T-helper 1 cell (primary cell): ENCODE results near the gene CHAD.
"Not testable (repeated sequence)": the region's sequence is repeated elsewhere in the genome, so short reads cannot be mapped to it uniquely, and the experiment has no call there.

Experiments
- DNase-seq, 5 donors: peaks; one replicate each; pipeline ENCODE4 v3.0.0-alpha.2; 2012 to 2020

CHAD gene

GRCh38 chr17:50453901-50454300, 14.8 kb downstream of the CHAD start:
- DNase-seq = no peak

DNA sequence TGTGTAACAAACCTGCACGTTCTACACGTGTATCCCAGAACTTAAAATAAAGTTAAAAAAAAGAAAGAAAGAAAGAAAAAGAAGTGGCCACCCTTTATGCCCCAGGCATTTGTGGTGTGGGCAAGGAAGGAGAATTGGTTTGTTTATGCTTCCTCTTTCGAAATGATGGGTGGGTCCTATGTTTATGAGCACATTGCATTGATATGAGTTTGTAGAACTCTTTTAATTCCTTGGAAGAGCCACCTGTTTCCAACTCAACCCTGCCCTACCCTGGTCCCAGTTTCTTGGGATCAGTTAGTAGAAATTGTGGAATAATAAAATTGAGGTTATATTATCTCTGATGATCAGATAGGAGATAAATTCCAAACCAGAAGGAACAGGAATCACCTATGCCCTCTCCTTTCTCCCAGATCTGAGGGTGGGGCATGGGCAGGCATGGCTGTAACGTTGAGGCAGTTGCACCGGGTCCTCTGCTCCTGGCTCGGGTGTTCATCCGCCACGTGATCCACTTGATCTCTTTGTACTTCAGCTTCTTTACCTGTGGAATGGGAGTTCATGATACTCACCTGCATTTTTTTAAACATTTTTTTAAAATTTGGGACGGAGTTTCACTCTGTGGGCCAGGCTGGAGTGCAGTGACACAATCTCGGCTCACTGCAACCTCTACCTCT, 15.9 kb downstream of the CHAD start:
- DNase-seq = no peak

GRCh38 chr17:50451943-50452629, 16.6 kb downstream of the CHAD start:
- no peak for DNase-seq

DNA sequence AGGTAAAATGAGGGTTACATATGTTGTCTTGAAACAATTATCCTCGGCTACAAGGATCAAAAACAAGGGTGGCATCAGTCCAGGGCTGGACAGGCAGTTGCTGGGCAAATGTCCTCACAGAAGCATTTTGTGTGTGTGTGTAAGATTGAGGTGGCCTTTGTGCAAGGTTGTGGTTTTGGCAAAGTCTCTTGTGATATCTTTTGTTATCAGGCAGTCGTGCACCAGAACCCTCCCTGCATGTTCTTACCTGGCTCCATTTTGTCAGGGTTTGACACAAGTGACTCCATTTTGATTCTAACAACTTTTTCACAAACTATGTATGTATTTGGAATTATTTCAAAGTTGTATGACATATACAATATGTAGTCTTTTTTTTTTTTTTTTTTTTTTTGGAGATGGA, 20.0 kb downstream of the CHAD start:
- no peak for DNase-seq

DNA sequence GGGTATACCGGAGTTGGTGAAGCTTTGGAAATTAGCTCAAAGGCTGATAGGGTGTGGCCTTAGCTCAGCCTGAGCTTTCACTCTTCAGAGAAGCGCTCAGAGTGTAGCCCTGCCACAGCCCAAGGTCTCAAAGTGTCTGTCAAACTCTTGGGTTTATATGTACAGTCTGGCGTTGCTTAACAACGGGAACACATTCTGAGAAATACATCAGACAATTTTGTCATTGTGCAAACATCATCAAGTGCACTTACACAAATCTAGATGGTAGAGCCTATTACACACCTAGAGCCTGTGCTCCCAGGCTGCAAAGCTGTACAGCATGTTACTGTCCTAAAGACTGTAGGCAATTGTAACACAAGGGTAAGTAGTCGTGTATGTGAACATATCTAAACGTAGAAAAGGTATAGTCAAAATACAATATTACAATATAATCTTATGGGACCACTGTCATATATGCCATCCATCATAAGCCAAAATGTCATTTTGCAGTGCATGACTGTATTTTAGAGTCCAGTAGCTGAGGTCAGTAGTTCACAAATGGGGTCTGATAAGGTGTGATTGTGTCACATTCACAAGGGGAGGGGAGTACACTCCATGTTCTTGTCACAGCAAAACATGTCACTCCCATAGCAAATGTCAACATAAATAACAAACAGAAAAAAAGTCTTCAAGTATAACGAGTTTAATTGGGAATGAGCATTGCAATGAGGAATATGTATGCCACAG, 20.6 kb downstream of the CHAD start:
- no peak for DNase-seq

GRCh38 chr17:50445730-50446325, 22.9 kb downstream of the CHAD start:
- no peak for DNase-seq

- no peak for DNase-seq
These were observed 23.6 kb downstream of the CHAD start for GRCh38 chr17:50444841-50445715.

DNA sequence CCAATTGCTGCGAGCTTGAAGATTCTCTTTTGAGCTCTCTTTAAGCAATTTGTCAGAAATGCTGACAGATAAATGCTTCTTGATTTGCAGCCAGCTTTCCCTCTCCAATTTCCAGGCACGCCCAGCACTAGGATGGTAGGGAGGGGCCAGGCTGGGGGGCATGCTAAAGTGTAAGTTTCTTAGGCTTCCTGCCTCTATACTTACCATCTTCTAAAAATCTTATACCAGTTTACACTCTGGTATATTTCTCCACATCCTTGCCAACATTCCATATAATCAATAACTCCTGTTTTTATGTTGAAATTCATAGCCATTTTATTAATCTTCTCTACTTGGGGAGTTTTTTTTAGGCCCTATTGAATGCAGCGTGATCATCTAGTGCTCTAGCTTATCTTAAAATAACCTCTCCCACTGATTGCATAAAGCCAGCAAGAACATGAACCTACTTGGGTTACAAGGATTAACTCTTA, 25.1 kb downstream of the CHAD start:
- DNase-seq = no peak

GRCh38 chr17:50440838-50441829, 27.5 kb downstream of the CHAD start:
- no peak for DNase-seq

- no peak for DNase-seq
These were observed 28.4 kb downstream of the CHAD start for GRCh38 chr17:50440172-50440837.

DNA sequence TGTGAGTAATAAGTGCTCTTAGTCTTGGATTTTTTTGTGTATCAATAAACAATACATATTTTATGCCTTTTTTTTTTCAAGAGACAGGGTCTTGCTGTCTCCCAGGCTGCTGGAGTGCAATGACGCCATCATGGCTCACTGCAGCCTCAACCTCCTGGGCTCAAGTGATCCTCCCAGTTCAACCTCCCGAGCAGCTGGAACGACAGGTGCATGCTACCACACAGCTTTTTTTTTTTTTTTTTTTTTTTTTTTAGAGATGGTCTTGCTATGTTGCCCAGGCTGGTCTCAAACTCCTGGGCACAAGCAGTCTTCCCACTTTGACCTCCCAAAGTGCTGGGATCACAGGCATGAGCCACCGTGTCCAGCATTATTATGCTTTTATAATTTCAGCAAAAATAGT, 29.7 kb downstream of the CHAD start:
- DNase-seq = no peak

DNA sequence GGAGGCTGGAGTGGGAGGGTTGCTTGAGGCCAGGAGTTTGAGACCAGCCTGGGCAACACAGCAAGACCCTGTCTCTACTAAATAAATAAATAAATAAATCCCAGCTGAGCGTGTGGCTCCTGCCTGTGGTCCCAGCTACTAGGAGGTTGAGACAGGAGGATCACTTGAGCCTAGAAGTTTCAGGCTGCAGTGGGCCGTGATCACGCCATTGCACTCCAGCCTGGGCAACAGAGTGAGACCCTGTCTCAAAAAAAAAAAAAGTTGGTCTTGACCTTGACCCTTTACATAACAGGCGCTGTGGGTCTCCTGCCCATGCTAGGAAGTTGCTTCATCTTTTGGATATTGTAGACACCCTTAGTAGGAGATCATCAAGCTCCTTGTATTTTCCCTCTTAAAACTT, 31.3 kb downstream of the CHAD start:
- DNase-seq = no peak

DNA sequence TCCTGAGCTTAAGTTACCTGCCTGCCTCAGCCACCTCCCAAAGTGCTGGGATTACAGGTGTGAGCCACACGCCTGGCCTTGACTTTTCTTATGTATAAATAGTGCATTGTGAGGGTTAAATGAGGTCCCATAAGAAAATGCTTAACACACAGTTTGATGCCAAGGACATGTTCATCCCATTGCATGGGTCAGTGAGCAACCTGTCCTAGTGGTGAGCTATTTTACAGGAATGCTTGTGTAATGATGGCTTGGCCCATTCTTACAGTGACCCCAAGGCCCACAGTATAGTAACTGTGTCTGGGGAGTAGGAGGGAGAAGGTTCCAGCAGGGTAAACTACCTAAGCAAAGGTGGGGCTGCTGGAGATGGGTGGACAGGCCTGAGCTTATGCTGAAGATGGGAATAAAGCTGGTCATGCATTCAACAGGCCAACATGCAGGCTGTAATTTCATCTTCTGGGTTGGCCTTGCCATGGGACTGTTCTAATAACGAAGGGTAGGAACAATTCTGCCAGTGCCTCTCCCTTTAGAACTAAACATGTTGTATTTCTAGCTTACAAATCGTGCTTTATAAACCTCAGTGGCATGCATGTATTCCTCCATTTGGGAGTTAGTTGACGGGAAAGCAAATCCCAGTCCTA, 36.4 kb downstream of the CHAD start:
- DNase-seq = no peak

GRCh38 chr17:50430821-50431618, 37.7 kb downstream of the CHAD start:
- DNase-seq = no peak

GRCh38 chr17:50429793-50430192, 38.9 kb downstream of the CHAD start:
- DNase-seq = no peak

- no peak for DNase-seq
These were observed 39.8 kb downstream of the CHAD start for GRCh38 chr17:50428831-50429424.

GRCh38 chr17:50428126-50428525, 40.6 kb downstream of the CHAD start:
- DNase-seq = not testable (repeated sequence)
